Dendritic cell treated with granulocyte-macrophage colony-stimulating factor and Interleukin-4, amounts not matched to agents 40 ng/mL and 50 ng/mL, for 4 days (primary cell): Measurements from ENCODE around the gene TEX44.
"Not testable (repeated sequence)": the region's sequence is repeated elsewhere in the genome, so short reads cannot be mapped to it uniquely, and the experiment has no call there.

Experiments
- H3K27ac Mint-ChIP-seq: one replicate; pipeline ENCODE4 v1.8.0; 2022; ENCODE audit warnings: mild to moderate bottlenecking, mixed read lengths
- H3K27me3 Mint-ChIP-seq: one replicate; pipeline ENCODE4 v1.8.0; 2022; ENCODE audit warnings: mild to moderate bottlenecking, mixed read lengths
- H3K36me3 Mint-ChIP-seq: one replicate; pipeline ENCODE4 v1.8.0; 2022; ENCODE audit warnings: low read depth, mixed read lengths
- H3K4me1 Mint-ChIP-seq: one replicate; pipeline ENCODE4 v1.8.0; 2022; ENCODE audit warnings: low read depth, mixed read lengths
- H3K4me3 Mint-ChIP-seq: one replicate; pipeline ENCODE4 v1.8.0; 2022; ENCODE audit warnings: mild to moderate bottlenecking, moderate library complexity, mixed read lengths
- H3K9me3 Mint-ChIP-seq: one replicate; pipeline ENCODE4 v1.8.0; 2022; ENCODE audit warnings: mixed read lengths
- intact Hi-C: fragments of 100-400 bp; cut with micrococcal nuclease; formaldehyde crosslinking; loops from one replicate; pipeline ENCODE4 v1.15.0; 2022

TEX44 gene

DNA sequence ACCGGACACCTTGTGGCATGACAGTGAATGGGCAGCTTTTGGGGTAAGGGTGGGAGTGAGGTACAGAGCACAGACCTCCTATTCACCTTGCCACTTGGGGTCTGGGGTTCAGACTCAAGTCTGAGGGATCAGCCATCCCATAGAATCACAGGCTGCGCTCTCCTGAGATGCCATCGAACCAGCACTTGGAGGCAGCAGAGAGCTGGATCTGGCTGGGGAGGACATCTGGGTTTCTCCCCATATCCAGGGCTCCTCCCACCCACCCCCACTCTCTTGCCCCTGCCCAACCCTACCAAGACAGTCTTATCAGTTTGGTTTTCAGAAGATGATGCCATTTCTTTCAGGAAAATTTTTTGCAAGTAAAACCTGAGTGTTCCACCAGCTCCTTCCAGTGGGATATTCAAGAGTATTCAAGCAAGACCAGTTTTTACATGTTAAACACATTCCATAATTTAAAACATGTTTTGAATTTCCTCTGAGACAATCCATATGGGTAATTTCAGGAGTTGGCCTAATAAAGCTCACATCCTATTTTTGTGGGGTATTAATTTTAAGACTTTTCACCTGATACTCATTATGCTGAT, 29.2 kb upstream of the TEX44 start:
- no peak overlapping the region for H3K4me3 Mint-ChIP-seq
- peaks cover 5% of the 10 kb centered on the region for H3K4me1 Mint-ChIP-seq

DNA sequence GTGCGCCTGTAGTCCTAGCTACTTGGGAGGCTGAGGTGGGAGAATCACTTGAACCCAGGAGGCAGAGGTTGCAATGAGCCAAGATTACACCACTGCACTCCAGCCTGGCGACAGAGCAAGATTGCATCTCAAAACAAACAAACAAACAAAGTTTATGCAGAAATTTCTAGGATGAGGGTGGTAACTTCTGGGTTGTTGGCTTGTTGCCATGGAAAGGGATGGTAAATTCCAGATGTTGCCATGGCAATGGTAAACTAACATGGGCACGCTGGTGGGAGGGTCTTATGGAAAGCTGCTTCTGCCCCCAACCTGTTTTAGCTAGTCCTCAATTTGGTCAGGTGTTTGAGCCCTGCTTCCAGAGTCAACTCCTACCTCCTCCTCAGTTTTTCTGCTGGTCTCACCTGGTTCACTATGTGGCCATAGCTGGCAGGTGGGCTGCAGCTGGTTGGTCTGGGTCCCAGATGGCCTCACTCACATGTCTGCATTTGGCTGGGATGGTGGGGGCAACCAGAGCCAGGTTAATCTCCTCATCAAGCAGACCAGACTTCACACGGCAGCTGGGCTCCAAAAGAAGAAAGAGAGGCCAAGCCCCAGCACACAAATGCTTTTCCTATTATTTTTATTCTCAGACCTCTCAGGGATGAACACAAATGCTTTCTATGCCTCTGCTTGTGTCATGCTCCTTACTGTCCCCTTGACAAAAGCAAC, 26.6 kb upstream of the TEX44 start:
- H3K9me3 Mint-ChIP-seq = no peaks in the 10 kb centered on the region
- H3K4me3 Mint-ChIP-seq = no peak overlapping the region
- no peaks in the 10 kb centered on the region for H3K36me3 Mint-ChIP-seq
- intact Hi-C loops = no loop called here
- no peak overlapping the region for H3K27ac Mint-ChIP-seq
- H3K27me3 Mint-ChIP-seq = peaks cover 19% of the 10 kb centered on the region
- H3K4me1 Mint-ChIP-seq = peaks cover 8% of the 10 kb centered on the region

More for the DNA sequence above, 29.2 kb upstream of the TEX44 start:
- peaks cover 13% of the 10 kb centered on the region for H3K27me3 Mint-ChIP-seq
- H3K27ac Mint-ChIP-seq = no peak overlapping the region
- no peaks in the 10 kb centered on the region for H3K9me3 Mint-ChIP-seq
- H3K36me3 Mint-ChIP-seq = no peaks in the 10 kb centered on the region
- intact Hi-C loops = loop anchor here (1.0 kb wide), 1 partner anchor 38 kb away; no protein-coding TSS in a partner anchor

DNA sequence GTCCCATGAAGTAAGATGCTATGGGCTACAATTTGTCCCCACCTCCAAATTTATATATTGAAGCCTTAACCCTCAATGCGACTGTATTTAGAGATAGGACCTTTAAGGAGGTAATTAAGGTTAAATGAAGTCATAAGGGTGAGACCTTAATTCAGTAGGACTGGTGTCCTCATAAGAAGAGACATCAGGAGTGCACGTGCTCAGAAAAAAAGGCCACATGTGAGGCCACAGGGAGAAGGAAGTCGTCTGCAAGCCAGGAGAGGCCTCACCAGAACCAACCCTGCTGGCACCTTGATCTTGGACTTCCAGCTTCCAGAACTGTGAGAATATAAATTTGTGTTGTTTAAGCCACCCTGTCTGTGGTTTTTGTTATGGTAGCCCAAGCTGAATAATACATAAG, 25.5 kb upstream of the TEX44 start:
- Mint-ChIP-seq H3K27ac (no peak overlapping the region), H3K36me3 (no peaks in the 10 kb centered on the region), H3K4me3 (no peak overlapping the region), H3K4me1 (peaks cover 8% of the 10 kb centered on the region), H3K9me3 (no peaks in the 10 kb centered on the region), H3K27me3 (peaks cover 20% of the 10 kb centered on the region)
- intact Hi-C loops = no loop called here

DNA sequence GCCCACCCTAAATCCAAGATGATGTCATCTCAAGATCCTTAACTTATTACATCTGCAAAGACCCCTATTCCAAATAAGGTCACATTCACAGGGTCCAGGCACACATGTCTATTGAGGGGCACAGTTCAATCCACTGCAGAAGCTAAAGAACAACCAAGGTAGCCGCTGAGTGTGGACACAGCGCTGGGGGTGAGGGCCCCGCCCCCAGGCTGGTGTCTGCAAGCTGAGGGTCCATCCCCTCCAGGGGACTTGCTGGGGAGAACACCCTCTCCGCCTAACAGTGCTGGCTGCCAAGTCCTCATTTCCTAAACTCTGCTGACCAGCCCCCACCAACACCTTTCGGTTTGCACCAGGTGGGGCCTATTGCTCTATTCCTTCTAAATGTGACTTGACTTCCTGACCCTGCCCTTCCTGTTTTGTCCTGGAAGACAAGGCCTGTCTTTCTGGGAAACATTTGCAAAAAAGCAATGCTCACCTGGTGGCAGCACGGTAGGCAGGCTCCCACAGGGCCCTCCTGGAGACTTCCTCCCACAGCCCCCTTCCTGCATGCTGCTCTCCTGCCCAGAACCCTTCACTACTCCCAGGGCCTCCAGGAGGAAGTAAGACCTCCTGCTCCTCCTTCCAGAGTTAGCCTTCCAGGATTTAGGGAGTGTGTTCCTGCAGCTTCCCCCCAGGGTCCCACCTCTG, 24.4 kb upstream of the TEX44 start:
- Mint-ChIP-seq H3K4me3 (no peak overlapping the region), H3K27ac (no peak overlapping the region), H3K4me1 (peaks cover 8% of the 10 kb centered on the region), H3K36me3 (no peaks in the 10 kb centered on the region), H3K27me3 (peaks cover 22% of the 10 kb centered on the region), H3K9me3 (no peaks in the 10 kb centered on the region)
- intact Hi-C loops = no loop called here

DNA sequence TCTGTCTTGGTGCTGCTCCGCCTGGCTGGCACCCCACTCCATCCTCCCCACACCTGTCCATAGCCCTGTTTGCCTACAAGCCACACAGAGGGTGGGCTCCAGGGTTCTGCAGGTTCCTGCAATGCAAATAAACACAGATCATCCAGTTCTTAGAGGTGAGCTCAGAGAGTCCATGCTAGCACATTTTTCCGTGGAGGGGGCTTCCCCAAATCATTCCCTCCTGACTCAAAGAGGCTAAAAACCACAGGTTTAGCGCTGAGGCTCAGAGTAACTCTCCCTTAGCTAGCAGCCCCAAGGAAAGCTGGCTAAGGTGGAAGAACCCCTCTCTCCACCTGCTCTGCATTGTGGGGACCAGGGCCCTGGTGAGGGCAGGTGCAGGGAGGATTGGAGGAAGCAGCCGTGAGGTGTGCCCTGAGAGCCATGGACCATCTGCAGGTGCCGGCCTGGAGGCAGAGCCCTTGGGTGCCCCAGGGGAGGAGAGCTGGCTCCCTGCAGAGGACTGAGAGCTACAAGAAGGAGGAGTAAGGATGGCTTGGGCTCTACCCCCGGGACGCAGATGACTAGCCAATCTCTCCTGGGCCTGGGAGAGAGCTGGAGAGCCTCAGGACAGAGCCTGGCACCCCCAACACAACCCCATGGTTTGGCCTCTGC, 23.8 kb upstream of the TEX44 start:
- intact Hi-C loops = no loop called here
- Mint-ChIP-seq H3K4me1 (peaks cover 8% of the 10 kb centered on the region), H3K27me3 (peaks cover 25% of the 10 kb centered on the region), H3K27ac (no peak overlapping the region), H3K36me3 (no peaks in the 10 kb centered on the region), H3K4me3 (no peak overlapping the region), H3K9me3 (no peaks in the 10 kb centered on the region)

DNA sequence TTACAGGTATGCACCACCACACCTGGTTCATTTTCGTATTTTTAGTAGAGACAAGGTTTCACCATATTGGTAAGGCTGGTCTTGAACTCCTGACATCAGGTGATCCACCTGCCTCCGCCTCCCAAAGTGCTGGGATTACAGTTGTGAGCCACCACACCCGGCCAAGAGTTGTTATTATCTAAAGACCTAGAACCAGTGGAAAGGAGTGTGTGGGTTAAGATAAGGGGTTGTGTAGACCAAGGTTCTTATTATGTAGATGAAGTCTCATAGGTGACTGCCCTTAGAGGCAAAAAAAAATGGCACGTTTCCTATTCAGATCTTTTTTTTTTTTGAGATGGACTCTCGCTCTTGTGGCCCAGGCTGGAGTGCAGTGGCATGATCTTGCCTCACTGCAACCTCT, 21.7 kb upstream of the TEX44 start:
- peaks cover 31% of the 10 kb centered on the region for H3K27me3 Mint-ChIP-seq
- H3K9me3 Mint-ChIP-seq, H3K36me3 Mint-ChIP-seq, intact Hi-C loops, H3K4me1 Mint-ChIP-seq, H3K4me3 Mint-ChIP-seq, H3K27ac Mint-ChIP-seq: not testable (repeated sequence)

DNA sequence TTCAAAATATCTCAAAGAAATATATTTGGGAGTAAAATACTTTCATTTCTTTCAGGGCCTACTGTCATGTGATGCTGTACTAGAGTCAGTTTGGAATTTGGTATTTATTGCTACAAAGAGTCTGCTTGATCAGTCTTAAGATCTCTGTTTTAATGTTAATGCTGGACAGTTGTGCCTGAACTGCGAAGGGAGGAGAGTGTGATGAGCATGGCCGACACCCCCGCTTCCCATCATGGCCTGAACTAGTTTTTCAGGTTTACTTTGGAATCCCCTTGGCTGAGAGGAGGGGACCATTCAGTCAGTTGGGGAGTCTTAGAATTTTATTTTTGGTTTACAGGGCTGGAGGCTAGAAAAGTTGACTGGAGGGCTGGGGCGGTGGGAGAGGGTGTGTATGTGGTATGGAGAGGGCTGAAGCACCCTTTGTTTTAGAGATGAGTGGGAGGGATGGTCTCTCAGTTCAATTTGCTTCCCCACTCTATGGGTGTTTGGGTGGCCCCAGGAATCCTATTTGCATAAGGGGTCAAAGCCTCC, 20.9 kb upstream of the TEX44 start:
- H3K9me3 Mint-ChIP-seq = no peaks in the 10 kb centered on the region
- no peak overlapping the region for H3K4me3 Mint-ChIP-seq
- peaks cover 8% of the 10 kb centered on the region for H3K4me1 Mint-ChIP-seq
- H3K27ac Mint-ChIP-seq = no peak overlapping the region
- no peaks in the 10 kb centered on the region for H3K36me3 Mint-ChIP-seq
- intact Hi-C loops = no loop called here
- H3K27me3 Mint-ChIP-seq = peaks cover 30% of the 10 kb centered on the region

DNA sequence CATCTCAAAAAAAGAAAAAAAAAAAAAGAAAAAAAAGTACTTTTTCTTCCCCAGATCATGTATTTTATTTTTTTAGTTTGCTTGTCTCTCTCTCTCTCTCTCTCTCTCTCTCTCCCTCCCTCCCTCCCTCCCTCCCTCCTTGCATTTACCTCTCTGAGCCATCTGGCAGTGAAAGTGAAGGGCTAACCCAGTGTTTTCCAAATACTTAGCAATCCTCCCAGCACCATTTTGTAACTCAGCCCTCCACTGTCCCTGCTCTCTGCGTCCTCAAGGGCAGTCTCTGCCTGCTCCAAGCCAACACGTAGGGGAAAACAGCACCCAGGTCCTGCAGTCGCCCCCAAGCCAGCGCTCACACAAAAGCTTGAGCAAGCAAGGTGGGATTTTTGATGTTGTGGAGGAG, 19.6 kb upstream of the TEX44 start:
- H3K4me1 Mint-ChIP-seq = peaks cover 7% of the 10 kb centered on the region
- H3K4me3 Mint-ChIP-seq = no peak overlapping the region
- H3K27me3 Mint-ChIP-seq = peaks cover 33% of the 10 kb centered on the region
- no peaks in the 10 kb centered on the region for H3K36me3 Mint-ChIP-seq
- intact Hi-C loops = no loop called here
- no peaks in the 10 kb centered on the region for H3K9me3 Mint-ChIP-seq
- H3K27ac Mint-ChIP-seq = no peak overlapping the region

DNA sequence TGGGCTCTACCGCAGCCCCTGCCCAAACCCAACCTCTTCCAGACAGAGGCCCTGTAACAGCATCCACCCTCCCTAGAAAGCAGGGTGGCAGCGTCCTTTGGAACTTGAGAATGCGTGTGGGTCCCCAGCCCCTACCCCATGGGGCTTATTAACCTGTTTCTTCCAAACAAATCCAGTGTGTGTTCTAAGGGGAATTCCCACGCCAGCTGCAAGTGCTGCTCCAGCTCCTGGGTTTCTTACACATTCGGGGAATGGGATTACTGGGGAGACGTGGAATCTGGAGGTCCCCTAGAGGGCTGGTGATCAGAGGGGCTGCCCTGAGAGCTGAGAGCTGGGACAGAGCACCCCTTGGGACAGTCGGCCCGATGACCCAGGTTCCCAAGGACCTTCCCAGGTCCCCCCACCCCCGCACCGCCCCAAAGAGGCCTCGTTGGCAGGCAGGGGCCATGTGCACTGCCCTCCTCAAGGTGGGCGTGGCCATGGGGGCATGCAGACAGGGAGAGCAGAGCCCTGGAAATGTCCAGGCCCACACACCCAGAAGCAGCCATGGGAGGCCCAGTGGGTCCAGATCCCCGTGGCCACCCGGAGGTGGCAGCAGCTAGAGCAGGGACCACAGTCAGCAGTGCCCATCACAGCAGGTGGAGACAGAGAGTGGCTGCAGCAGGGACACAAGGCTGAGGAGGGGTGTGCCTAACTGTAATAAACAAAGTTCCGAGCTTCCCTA, 18.8 kb upstream of the TEX44 start:
- Mint-ChIP-seq H3K27ac (no peak overlapping the region), H3K4me3 (no peak overlapping the region), H3K9me3 (no peaks in the 10 kb centered on the region), H3K4me1 (no peaks in the 10 kb centered on the region), H3K36me3 (no peaks in the 10 kb centered on the region), H3K27me3 (peaks cover 27% of the 10 kb centered on the region)
- intact Hi-C loops = no loop called here

DNA sequence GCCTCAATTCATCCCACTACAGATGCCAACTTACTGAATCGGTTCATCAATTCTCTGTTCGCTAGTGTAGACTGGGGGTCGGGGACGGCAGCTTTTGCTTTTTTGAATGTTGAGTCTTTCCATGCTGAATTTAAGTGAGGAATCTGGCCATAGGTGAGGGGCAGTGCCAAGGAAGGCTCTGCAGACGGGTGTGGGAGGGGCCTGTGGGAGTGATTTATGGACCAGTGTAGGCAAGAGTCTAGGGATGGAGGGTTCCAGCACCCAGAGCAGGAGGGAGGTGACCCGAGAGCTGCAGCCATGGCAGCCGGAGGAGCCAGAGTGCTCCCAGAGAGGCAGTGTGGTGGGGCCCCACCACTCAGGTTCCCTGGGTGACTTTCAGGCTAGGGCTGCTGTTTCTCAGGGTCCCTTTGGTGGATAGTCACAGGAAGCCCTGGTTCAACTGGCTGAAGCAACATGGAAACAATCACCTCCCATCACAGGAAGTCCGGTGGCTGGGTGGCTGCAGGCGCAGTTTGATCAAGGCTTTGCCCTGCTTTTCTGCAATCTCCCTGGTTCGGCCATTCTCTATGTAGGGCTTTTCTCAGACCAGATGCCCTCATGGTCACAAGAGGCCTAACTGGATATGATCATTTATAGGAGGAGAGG, 16.9 kb upstream of the TEX44 start:
- no peaks in the 10 kb centered on the region for H3K36me3 Mint-ChIP-seq
- H3K4me1 Mint-ChIP-seq = peaks cover 6% of the 10 kb centered on the region
- H3K4me3 Mint-ChIP-seq = no peak overlapping the region
- peaks cover 24% of the 10 kb centered on the region for H3K27me3 Mint-ChIP-seq
- intact Hi-C loops = no loop called here
- no peak overlapping the region for H3K27ac Mint-ChIP-seq
- H3K9me3 Mint-ChIP-seq = peaks cover 18% of the 10 kb centered on the region

DNA sequence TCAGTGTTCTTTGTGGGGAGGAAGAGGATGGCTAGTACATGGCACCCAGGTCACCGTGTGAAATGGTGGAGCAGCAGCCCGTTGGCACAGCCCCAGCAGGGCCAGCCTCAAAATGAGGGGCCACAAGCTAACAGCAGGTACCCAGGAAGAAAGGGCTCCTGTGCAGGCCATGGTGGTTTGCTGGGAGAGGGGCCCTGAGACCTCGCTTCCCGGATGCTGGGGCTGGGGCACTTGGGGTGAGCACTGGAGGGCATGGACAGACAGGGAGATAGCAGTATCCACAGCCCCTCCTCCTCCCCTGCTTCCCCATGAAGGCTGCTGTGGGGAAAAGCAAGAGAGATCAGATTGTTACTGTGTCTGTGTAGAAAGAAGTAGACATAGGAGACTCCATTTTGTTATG, 16.2 kb upstream of the TEX44 start:
- H3K27ac Mint-ChIP-seq = no peak overlapping the region
- peaks cover 19% of the 10 kb centered on the region for H3K9me3 Mint-ChIP-seq
- peaks cover 6% of the 10 kb centered on the region for H3K4me1 Mint-ChIP-seq
- H3K36me3 Mint-ChIP-seq = no peaks in the 10 kb centered on the region
- no peak overlapping the region for H3K4me3 Mint-ChIP-seq
- H3K27me3 Mint-ChIP-seq = peaks cover 24% of the 10 kb centered on the region
- intact Hi-C loops = no loop called here

DNA sequence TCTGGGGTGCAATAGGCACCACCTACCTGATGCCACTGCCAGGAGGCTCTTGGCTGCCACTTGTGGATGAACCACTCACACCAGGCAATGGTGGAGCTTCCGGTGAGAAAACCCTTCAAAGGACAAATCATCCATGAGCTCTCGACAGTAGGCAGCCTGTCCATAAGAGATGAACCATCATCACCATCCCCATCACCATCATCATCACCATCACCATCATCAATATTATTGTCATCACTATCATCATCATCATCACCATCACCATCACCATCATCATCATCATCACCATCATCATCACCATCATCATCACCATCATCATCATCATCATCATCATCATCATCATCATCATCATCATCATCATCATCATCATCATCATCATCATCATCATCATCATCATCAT, 14.0 kb upstream of the TEX44 start:
- intact Hi-C loops, H3K27ac Mint-ChIP-seq, H3K4me3 Mint-ChIP-seq, H3K36me3 Mint-ChIP-seq, H3K4me1 Mint-ChIP-seq: not testable (repeated sequence)
- Mint-ChIP-seq H3K9me3 (peaks cover 19% of the 10 kb centered on the region), H3K27me3 (peaks cover 20% of the 10 kb centered on the region)

DNA sequence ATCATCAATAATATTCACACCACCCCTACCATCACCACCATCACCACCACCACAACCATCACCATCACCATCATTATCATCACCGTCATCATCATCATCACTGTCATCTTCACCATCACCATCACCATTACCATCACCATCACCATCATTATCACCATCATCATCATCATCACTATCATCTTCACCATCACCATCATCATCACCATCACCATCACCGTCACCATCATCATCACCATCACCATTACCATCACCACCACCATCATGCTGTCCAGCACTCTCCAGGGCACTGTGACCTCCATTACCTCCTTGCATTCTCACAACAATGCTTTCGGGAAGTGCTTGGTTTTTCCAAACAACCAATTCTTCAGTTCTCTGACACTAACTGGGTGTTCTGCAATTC, 13.1 kb upstream of the TEX44 start:
- peaks cover 19% of the 10 kb centered on the region for H3K9me3 Mint-ChIP-seq
- intact Hi-C loops = no loop called here
- H3K27me3 Mint-ChIP-seq = peaks cover 24% of the 10 kb centered on the region
- no peak overlapping the region for H3K27ac Mint-ChIP-seq
- no peak overlapping the region for H3K4me3 Mint-ChIP-seq
- H3K4me1 Mint-ChIP-seq = peaks cover 6% of the 10 kb centered on the region
- H3K36me3 Mint-ChIP-seq = no peaks in the 10 kb centered on the region
